K562 (cell line): ENCODE data around the gene CD55. TPM values are rescaled to one million over a fixed set of nuclear protein-coding genes. Genes with fewer than 3 reads are reported as not detected.

Experiments
- CREB1 ChIP-seq, 2 experiments: sonication (generic) in 1 of 2; formaldehyde crosslinking in 1 of 2; IDR thresholded peaks; 2 replicates each; pipeline versions ENCODE4 v1.6.1 to v1.8.0; 2012 to 2022; ENCODE audit warnings: inconsistent platforms in 1 of 2, mild to moderate bottlenecking in 1 of 2, missing genetic modification reagents in 1 of 2, moderate library complexity in 1 of 2
- CREM ChIP-seq: IDR thresholded peaks from 2 replicates; pipeline ENCODE4 v1.6.1; 2014; ENCODE audit warnings: antibody characterized with exemption, low read depth
- ESRRA ChIP-seq: fragments of 450-650 bp; IDR thresholded peaks from 2 replicates; pipeline ENCODE4 v1.6.1; 2014; ENCODE audit warnings: low read depth, mild to moderate bottlenecking, moderate library complexity, borderline replicate concordance
- ETS2 ChIP-seq: IDR thresholded peaks from 2 replicates; pipeline ENCODE4 v1.6.1; 2016; ENCODE audit warnings: borderline replicate concordance, missing genetic modification characterization, mild to moderate bottlenecking, moderate library complexity, missing compliant biosample characterization; ENCODE audit not compliant: poor library complexity, severe bottlenecking
- ETV6 ChIP-seq, 3 experiments: fragments of 150-350 bp in 1 of 3; sonication (generic) in 1 of 3; formaldehyde crosslinking in 1 of 3; IDR thresholded peaks; 2 replicates each; pipeline versions ENCODE4 v1.6.1 to v1.8.0; 2014 to 2022; ENCODE audit warnings: borderline replicate concordance in 2 of 3, low read depth in 2 of 3, antibody characterized with exemption in 1 of 3, low read length in 1 of 3, mild to moderate bottlenecking in 1 of 3, missing genetic modification reagents in 1 of 3
- FOXK1 ChIP-seq: sonication (generic); formaldehyde crosslinking; IDR thresholded peaks from 2 replicates; pipeline ENCODE4 v1.8.0; 2022; ENCODE audit warnings: missing genetic modification reagents, mild to moderate bottlenecking, borderline replicate concordance
- GATAD2A ChIP-seq: fragments of 450-650 bp; IDR thresholded peaks from 2 replicates; pipeline ENCODE4 v1.6.1; 2017
- MEIS2 ChIP-seq: fragments of 450-650 bp; IDR thresholded peaks from 2 replicates; pipeline ENCODE4 v1.6.1; 2014; ENCODE audit warnings: mild to moderate bottlenecking; ENCODE audit not compliant: partially characterized antibody
- MXD1 ChIP-seq: fragments of 250-450 bp; sonication (Bioruptor Pico); IDR thresholded peaks from 2 replicates; pipeline ENCODE4 v1.8.0; 2021; ENCODE audit warnings: borderline replicate concordance, mild to moderate bottlenecking, moderate library complexity; ENCODE audit not compliant: poor library complexity, severe bottlenecking
- POLR2AphosphoS5 ChIP-seq: IDR thresholded peaks from 2 replicates; pipeline ENCODE4 v1.6.1; 2011; ENCODE audit warnings: mild to moderate bottlenecking, low read depth, low read length, moderate library complexity; ENCODE audit not compliant: control insufficient read depth, insufficient read depth
- RHOXF2B ChIP-seq: fragments of 250-450 bp; sonication (Bioruptor Pico); conservative IDR thresholded peaks from 2 replicates; pipeline ENCODE4 v1.5.1; 2021
- TRIM28 ChIP-seq: fragments of 450-650 bp; IDR thresholded peaks from 2 replicates; pipeline ENCODE4 v1.6.1; 2017
- U2AF2 ChIP-seq: fragments of 200-400 bp; formaldehyde crosslinking; optimal IDR thresholded peaks from 2 replicates; pipeline ENCODE3; 2017; ENCODE audit warnings: low read depth, mild to moderate bottlenecking, low read length
- ZC3H8 ChIP-seq: fragments of 450-650 bp; IDR thresholded peaks from 2 replicates; pipeline ENCODE4 v1.6.1; 2017
- ZNF121 ChIP-seq: sonication (generic); formaldehyde crosslinking; conservative IDR thresholded peaks from 2 replicates; pipeline ENCODE4 v1.8.0; 2022; ENCODE audit warnings: missing genetic modification reagents
- ZNF274 ChIP-seq: IDR thresholded peaks from 2 replicates; pipeline ENCODE4 v1.6.1; 2011; ENCODE audit warnings: low read depth, mild to moderate bottlenecking, low read length, moderate library complexity, borderline replicate concordance
- ZNF79 ChIP-seq: fragments of 250-450 bp; sonication (Bioruptor Pico); IDR thresholded peaks from 2 replicates; pipeline ENCODE4 v1.4.0; 2020; ENCODE audit warnings: low read depth, mild to moderate bottlenecking, moderate library complexity
- polyA plus RNA-seq, 8 experiments: library from polyadenylated mRNA; depleted of rRNA in 4 of 8; stranded (reverse) in 5 of 8; unstranded in 3 of 8; fragments of >200 nt; fragmentation: Nextera tagmentation in 2 of 8; fragmentation: Illumina TruSeq in 1 of 8; extraction: Ambion mirVana in 2 of 8; extraction: Trizol in 1 of 8; gene quantifications; 2 replicates each; pipeline versions ENCODE4 v1.2.1 to v1.2.3, GENCODE V29; 2011 to 2014; ENCODE audit warnings: inconsistent platforms in 1 of 8, missing spikeins in 1 of 8
- total RNA-seq, 7 experiments: library from RNA; depleted of rRNA in 6 of 7; stranded (reverse); fragments of >200 nt in 6 of 7; fragmentation: Illumina TruSeq in 2 of 7; extraction: Trizol in 2 of 7; gene quantifications; 2 replicates each; pipeline versions ENCODE4 v1.2.1 to v1.2.3, GENCODE V29; 2011 to 2021; ENCODE audit warnings: low replicate concordance in 1 of 7
- TF ChIP-seq, protein P1 (sequence below): sonication (generic); formaldehyde crosslinking; IDR thresholded peaks from 2 replicates; pipeline ENCODE4 v1.8.1; 2022; ENCODE audit warnings: missing genetic modification reagents
- TF ChIP-seq, protein P2 (sequence below): fragments of 250-450 bp; sonication (Bioruptor Pico); IDR thresholded peaks from 2 replicates; pipeline ENCODE4 v1.4.0; 2020; ENCODE audit warnings: mild to moderate bottlenecking, moderate library complexity
- TF ChIP-seq, protein P3 (sequence below): fragments of 250-450 bp; sonication (Bioruptor Pico); IDR thresholded peaks from 2 replicates; pipeline ENCODE4 v1.8.0; 2021; ENCODE audit warnings: moderate library complexity, mild to moderate bottlenecking, inconsistent platforms
- TF ChIP-seq, protein P4 (sequence below), 2 experiments: fragments of 450-650 bp; IDR thresholded peaks; 2 replicates each; pipeline ENCODE4 v1.6.1; 2016

CD55 gene
- total and polyA plus RNA-seq, 9 of the 15 experiments (the other 6 are each of a cell fraction or from before 2014, with no cell fraction given), result 17.7 to 150 (median 97.0) TPM

- TF ChIP-seq, protein P1, sequence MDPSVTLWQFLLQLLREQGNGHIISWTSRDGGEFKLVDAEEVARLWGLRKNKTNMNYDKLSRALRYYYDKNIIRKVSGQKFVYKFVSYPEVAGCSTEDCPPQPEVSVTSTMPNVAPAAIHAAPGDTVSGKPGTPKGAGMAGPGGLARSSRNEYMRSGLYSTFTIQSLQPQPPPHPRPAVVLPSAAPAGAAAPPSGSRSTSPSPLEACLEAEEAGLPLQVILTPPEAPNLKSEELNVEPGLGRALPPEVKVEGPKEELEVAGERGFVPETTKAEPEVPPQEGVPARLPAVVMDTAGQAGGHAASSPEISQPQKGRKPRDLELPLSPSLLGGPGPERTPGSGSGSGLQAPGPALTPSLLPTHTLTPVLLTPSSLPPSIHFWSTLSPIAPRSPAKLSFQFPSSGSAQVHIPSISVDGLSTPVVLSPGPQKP (CRISPR knock-in tag), result no peak
- TF ChIP-seq MXD1 (CRISPR knock-in tag) (no peak), MEIS2 (no peak), POLR2AphosphoS5 (no peak), CREM (no peak), ZNF121 (CRISPR knock-in tag) (no peak), RHOXF2B (CRISPR knock-in tag) (no peak), CREB1 (IDR thresholded peaks at IDR 0.05) (no peak), CREB1 (CRISPR knock-in tag; IDR thresholded peaks at IDR 0.05) (no peak), ZNF274 (no peak), GATAD2A (no peak), ETS2 (tag) (no peak), TRIM28 (no peak), ZNF79 (CRISPR knock-in tag) (no peak), U2AF2 (no peak), ESRRA (no peak), ETV6 (IDR thresholded peaks at IDR 0.05; ENCODE audit: borderline replicate concordance in 1 of 2, low read depth in 2 of 2, low read length in 1 of 2) (no peak), ETV6 (CRISPR knock-in tag; IDR thresholded peaks at IDR 0.05; ENCODE audit: borderline replicate concordance) (no peak), ZC3H8 (no peak), FOXK1 (CRISPR knock-in tag) (no peak)
- TF ChIP-seq, protein P2, sequence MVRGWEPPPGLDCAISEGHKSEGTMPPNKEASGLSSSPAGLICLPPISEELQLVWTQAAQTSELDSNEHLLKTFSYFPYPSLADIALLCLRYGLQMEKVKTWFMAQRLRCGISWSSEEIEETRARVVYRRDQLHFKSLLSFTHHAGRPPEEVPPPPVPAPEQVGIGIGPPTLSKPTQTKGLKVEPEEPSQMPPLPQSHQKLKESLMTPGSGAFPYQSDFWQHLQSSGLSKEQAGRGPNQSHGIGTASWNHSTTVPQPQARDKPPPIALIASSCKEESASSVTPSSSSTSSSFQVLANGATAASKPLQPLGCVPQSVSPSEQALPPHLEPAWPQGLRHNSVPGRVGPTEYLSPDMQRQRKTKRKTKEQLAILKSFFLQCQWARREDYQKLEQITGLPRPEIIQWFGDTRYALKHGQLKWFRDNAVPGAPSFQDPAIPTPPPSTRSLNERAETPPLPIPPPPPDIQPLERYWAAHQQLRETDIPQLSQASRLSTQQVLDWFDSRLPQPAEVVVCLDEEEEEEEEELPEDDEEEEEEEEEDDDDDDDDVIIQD (CRISPR knock-in tag), result no peak
- TF ChIP-seq, protein P3, sequence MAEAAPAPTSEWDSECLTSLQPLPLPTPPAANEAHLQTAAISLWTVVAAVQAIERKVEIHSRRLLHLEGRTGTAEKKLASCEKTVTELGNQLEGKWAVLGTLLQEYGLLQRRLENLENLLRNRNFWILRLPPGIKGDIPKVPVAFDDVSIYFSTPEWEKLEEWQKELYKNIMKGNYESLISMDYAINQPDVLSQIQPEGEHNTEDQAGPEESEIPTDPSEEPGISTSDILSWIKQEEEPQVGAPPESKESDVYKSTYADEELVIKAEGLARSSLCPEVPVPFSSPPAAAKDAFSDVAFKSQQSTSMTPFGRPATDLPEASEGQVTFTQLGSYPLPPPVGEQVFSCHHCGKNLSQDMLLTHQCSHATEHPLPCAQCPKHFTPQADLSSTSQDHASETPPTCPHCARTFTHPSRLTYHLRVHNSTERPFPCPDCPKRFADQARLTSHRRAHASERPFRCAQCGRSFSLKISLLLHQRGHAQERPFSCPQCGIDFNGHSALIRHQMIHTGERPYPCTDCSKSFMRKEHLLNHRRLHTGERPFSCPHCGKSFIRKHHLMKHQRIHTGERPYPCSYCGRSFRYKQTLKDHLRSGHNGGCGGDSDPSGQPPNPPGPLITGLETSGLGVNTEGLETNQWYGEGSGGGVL (CRISPR knock-in tag), result no peak
- TF ChIP-seq, protein P4, sequence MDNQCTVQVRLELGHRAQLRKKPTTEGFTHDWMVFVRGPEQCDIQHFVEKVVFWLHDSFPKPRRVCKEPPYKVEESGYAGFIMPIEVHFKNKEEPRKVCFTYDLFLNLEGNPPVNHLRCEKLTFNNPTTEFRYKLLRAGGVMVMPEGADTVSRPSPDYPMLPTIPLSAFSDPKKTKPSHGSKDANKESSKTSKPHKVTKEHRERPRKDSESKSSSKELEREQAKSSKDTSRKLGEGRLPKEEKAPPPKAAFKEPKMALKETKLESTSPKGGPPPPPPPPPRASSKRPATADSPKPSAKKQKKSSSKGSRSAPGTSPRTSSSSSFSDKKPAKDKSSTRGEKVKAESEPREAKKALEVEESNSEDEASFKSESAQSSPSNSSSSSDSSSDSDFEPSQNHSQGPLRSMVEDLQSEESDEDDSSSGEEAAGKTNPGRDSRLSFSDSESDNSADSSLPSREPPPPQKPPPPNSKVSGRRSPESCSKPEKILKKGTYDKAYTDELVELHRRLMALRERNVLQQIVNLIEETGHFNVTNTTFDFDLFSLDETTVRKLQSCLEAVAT (IDR thresholded peaks at IDR 0.05), result peak in 1 of 2 experiments; percentile 42; a peak in 1 of 4 replicates
These were observed 83.5 kb downstream of the CD55 start (continued) for GRCh38 chr1:207404849-207405525.
